ENCODE data around the gene ZDHHC7.
A peak's percentile ranks its signal among the peaks of the same experiment; 100 is the strongest.

Gene ZDHHC7

GRCh38 chr16:84986879-84987278 is 24.5 kb downstream of the ZDHHC7 start:
- H3K36me3 Mint-ChIP-seq = peaks cover 37% of the 10 kb centered on the region
- H3K27me3 Mint-ChIP-seq = no peaks in the 10 kb centered on the region
- H3K4me1 Mint-ChIP-seq = peaks cover 6% of the 10 kb centered on the region
- peak overlapping the region; percentile 24 for H3K27ac Mint-ChIP-seq
- H3K4me3 Mint-ChIP-seq = no peak overlapping the region
- ATAC-seq (ENCODE audit: low read depth) (no peak), DNase-seq (ENCODE audit: low spot score in 2 of 2) (no peak)
- no peaks in the 10 kb centered on the region for H3K9me3 Mint-ChIP-seq

- no peak for DNase-seq (ENCODE audit: low spot score in 2 of 2)
- peaks cover 37% of the 10 kb centered on the region for H3K36me3 Mint-ChIP-seq
- H3K4me1 Mint-ChIP-seq = peaks cover 6% of the 10 kb centered on the region
- ATAC-seq (ENCODE audit: low read depth) = no peak
- no peaks in the 10 kb centered on the region for H3K27me3 Mint-ChIP-seq
- H3K4me3 Mint-ChIP-seq = no peak overlapping the region
- H3K9me3 Mint-ChIP-seq = no peaks in the 10 kb centered on the region
- peak overlapping the region; percentile 53 for H3K27ac Mint-ChIP-seq
Observed at GRCh38 chr16:84986102-84986501, 25.2 kb downstream of the ZDHHC7 start.

- Mint-ChIP-seq H3K4me1 (peaks cover 6% of the 10 kb centered on the region), H3K27ac (peak overlapping the region; percentile 53), H3K9me3 (no peaks in the 10 kb centered on the region), H3K27me3 (no peaks in the 10 kb centered on the region), H3K4me3 (no peak overlapping the region), H3K36me3 (peaks cover 40% of the 10 kb centered on the region)
- no peak for ATAC-seq (ENCODE audit: low read depth)
- DNase-seq (ENCODE audit: low spot score in 2 of 2) = no peak
Observed at GRCh38 chr16:84985079-84986065, 26.0 kb downstream of the ZDHHC7 start.

- Mint-ChIP-seq H3K36me3 (peaks cover 41% of the 10 kb centered on the region), H3K27ac (peak overlapping the region; percentile 33), H3K4me1 (peaks cover 6% of the 10 kb centered on the region), H3K4me3 (no peak overlapping the region), H3K27me3 (no peaks in the 10 kb centered on the region), H3K9me3 (no peaks in the 10 kb centered on the region)
- ATAC-seq (ENCODE audit: low read depth) = no peak
- no peak for DNase-seq (ENCODE audit: low spot score in 2 of 2)
Observed at GRCh38 chr16:84982434-84982833, 28.9 kb downstream of the ZDHHC7 start.

GRCh38 chr16:84979516-84979915 is 31.8 kb downstream of the ZDHHC7 start:
- peaks cover 33% of the 10 kb centered on the region for H3K36me3 Mint-ChIP-seq
- H3K27ac Mint-ChIP-seq = no peak overlapping the region

GRCh38 chr16:84976644-84977400 is 34.5 kb downstream of the ZDHHC7 start:
- no peaks in the 10 kb centered on the region for H3K4me1 Mint-ChIP-seq
- DNase-seq (ENCODE audit: low spot score in 2 of 2) = no peak
- peaks cover 31% of the 10 kb centered on the region for H3K36me3 Mint-ChIP-seq
- no peak overlapping the region for H3K4me3 Mint-ChIP-seq
- no peaks in the 10 kb centered on the region for H3K9me3 Mint-ChIP-seq
- H3K27ac Mint-ChIP-seq = no peak overlapping the region
- no peaks in the 10 kb centered on the region for H3K27me3 Mint-ChIP-seq
- ATAC-seq (ENCODE audit: low read depth) = no peak

More at GRCh38 chr16:84979516-84979915, 31.8 kb downstream of the ZDHHC7 start:
- ATAC-seq (ENCODE audit: low read depth) = no peak
- Mint-ChIP-seq H3K4me3 (no peak overlapping the region), H3K4me1 (peaks cover 2% of the 10 kb centered on the region), H3K9me3 (no peaks in the 10 kb centered on the region), H3K27me3 (no peaks in the 10 kb centered on the region)
- DNase-seq (ENCODE audit: low spot score in 2 of 2) = no peak

- H3K36me3 Mint-ChIP-seq = peaks cover 21% of the 10 kb centered on the region
- no peak overlapping the region for H3K4me3 Mint-ChIP-seq
- DNase-seq (ENCODE audit: low spot score in 2 of 2) (no peak), ATAC-seq (ENCODE audit: low read depth) (no peak)
- H3K9me3 Mint-ChIP-seq = no peaks in the 10 kb centered on the region
- H3K27ac Mint-ChIP-seq = no peak overlapping the region
- H3K27me3 Mint-ChIP-seq = no peaks in the 10 kb centered on the region
- no peaks in the 10 kb centered on the region for H3K4me1 Mint-ChIP-seq
Observed at GRCh38 chr16:84975522-84975921, 35.8 kb downstream of the ZDHHC7 start.

- DNase-seq (ENCODE audit: low spot score in 2 of 2) = no peak
- H3K4me3 Mint-ChIP-seq = no peak overlapping the region
- no peaks in the 10 kb centered on the region for H3K9me3 Mint-ChIP-seq
- no peak overlapping the region for H3K27ac Mint-ChIP-seq
- no peaks in the 10 kb centered on the region for H3K27me3 Mint-ChIP-seq
- peaks cover 18% of the 10 kb centered on the region for H3K36me3 Mint-ChIP-seq
- ATAC-seq (ENCODE audit: low read depth) = no peak
- no peaks in the 10 kb centered on the region for H3K4me1 Mint-ChIP-seq
Observed at GRCh38 chr16:84975066-84975465, 36.3 kb downstream of the ZDHHC7 start.

- H3K27me3 Mint-ChIP-seq = no peaks in the 10 kb centered on the region
- DNase-seq (ENCODE audit: low spot score in 2 of 2) (no peak), ATAC-seq (ENCODE audit: low read depth) (no peak)
- H3K4me1 Mint-ChIP-seq = no peaks in the 10 kb centered on the region
- H3K36me3 Mint-ChIP-seq = peaks cover 15% of the 10 kb centered on the region
- H3K27ac Mint-ChIP-seq = no peak overlapping the region
- H3K9me3 Mint-ChIP-seq = no peaks in the 10 kb centered on the region
- H3K4me3 Mint-ChIP-seq = no peak overlapping the region
Observed at GRCh38 chr16:84973776-84974523, 37.4 kb downstream of the ZDHHC7 start.

- Mint-ChIP-seq H3K27me3 (no peaks in the 10 kb centered on the region), H3K4me3 (no peak overlapping the region)
- no peak for DNase-seq (ENCODE audit: low spot score in 2 of 2)
Observed at GRCh38 chr16:84973236-84973635, 38.1 kb downstream of the ZDHHC7 start.

GRCh38 chr16:84970447-84971127 is 40.7 kb downstream of the ZDHHC7 start:
- peaks cover 5% of the 10 kb centered on the region for H3K27me3 Mint-ChIP-seq
- no peak overlapping the region for H3K27ac Mint-ChIP-seq
- DNase-seq (ENCODE audit: low spot score in 2 of 2) = peak; percentile 67 to 72

More at GRCh38 chr16:84973236-84973635, 38.1 kb downstream of the ZDHHC7 start:
- H3K36me3 Mint-ChIP-seq = peaks cover 15% of the 10 kb centered on the region
- no peak overlapping the region for H3K27ac Mint-ChIP-seq
- no peak for ATAC-seq (ENCODE audit: low read depth)
- no peaks in the 10 kb centered on the region for H3K9me3 Mint-ChIP-seq
- H3K4me1 Mint-ChIP-seq = no peaks in the 10 kb centered on the region

GRCh38 chr16:84967828-84968227 is 43.5 kb downstream of the ZDHHC7 start:
- DNase-seq (ENCODE audit: low spot score in 2 of 2) (no peak), ATAC-seq (ENCODE audit: low read depth) (no peak)
- no peak overlapping the region for H3K27ac Mint-ChIP-seq
- no peaks in the 10 kb centered on the region for H3K4me1 Mint-ChIP-seq
- peaks cover 12% of the 10 kb centered on the region for H3K27me3 Mint-ChIP-seq
- no peaks in the 10 kb centered on the region for H3K36me3 Mint-ChIP-seq
- H3K9me3 Mint-ChIP-seq = no peaks in the 10 kb centered on the region
- no peak overlapping the region for H3K4me3 Mint-ChIP-seq

More at GRCh38 chr16:84970447-84971127, 40.7 kb downstream of the ZDHHC7 start:
- Mint-ChIP-seq H3K9me3 (no peaks in the 10 kb centered on the region), H3K4me3 (no peak overlapping the region), H3K36me3 (peaks cover 6% of the 10 kb centered on the region), H3K4me1 (no peaks in the 10 kb centered on the region)
- ATAC-seq (ENCODE audit: low read depth) = peak; percentile 95

Measured in memory B cell (primary cell).